Heart right ventricle (tissue), 16 donors: ENCODE measurements around the gene ARHGEF12. TPM values are rescaled to one million over a fixed set of nuclear protein-coding genes. Genes with fewer than 3 reads are reported as not detected.

Source experiments
- ATAC-seq, 8 donors: fragments of 200-7000 bp; cut with Tn5 transposase; one replicate each; pipeline ENCODE4 v1.9.1; 2020; ENCODE audit warnings: mild to moderate bottlenecking in 8 of 8, moderate library complexity in 8 of 8, moderate number of reproducible peaks in 1 of 8
- DNase-seq, 2 donors: peaks; one replicate each; pipeline ENCODE4 v3.0.0-alpha.2; 2020
- H3K27ac ChIP-seq, 10 donors: fragments of 200-600 bp; sonication (generic) in 2 of 10; one replicate each; pipeline versions ENCODE4 v1.5.0 to v1.8.0; 2020 to 2022; ENCODE audit warnings: mild to moderate bottlenecking in 3 of 10
- H3K27me3 ChIP-seq, 7 donors: fragments of 200-600 bp; one replicate each; pipeline ENCODE4 v1.8.0; 2021 to 2022; ENCODE audit warnings: mild to moderate bottlenecking in 2 of 7
- H3K36me3 ChIP-seq, 9 donors: fragments of 200-600 bp; sonication (generic) in 1 of 9; one replicate each; pipeline versions ENCODE4 v1.5.0 to v1.8.0; 2020 to 2022; ENCODE audit warnings: mild to moderate bottlenecking in 2 of 9
- H3K4me1 ChIP-seq, 9 donors: fragments of 200-600 bp; sonication (generic) in 1 of 9; one replicate each; pipeline versions ENCODE4 v1.5.0 to v1.8.0; 2020 to 2022; ENCODE audit warnings: mild to moderate bottlenecking in 4 of 9
- H3K4me3 ChIP-seq, 10 donors: fragments of 200-600 bp; sonication (generic) in 2 of 10; one replicate each; pipeline versions ENCODE4 v1.5.0 to v1.8.0; 2020 to 2022; ENCODE audit warnings: mild to moderate bottlenecking in 7 of 10, moderate library complexity in 2 of 10
- H3K9me3 ChIP-seq, 11 donors: fragments of 200-600 bp in 10 of 11; sonication (generic) in 2 of 11; one replicate each; pipeline versions ENCODE4 v1.5.0 to v1.8.0; 2013 to 2022; ENCODE audit warnings: mild to moderate bottlenecking in 2 of 11, control low read depth in 1 of 11, moderate library complexity in 1 of 11
- CTCF ChIP-seq, 9 donors: fragments of 200-600 bp; sonication (generic) in 2 of 9; IDR thresholded peaks; one replicate each; pipeline versions ENCODE4 v1.5.0 to v1.8.0; 2021 to 2022; ENCODE audit warnings: antibody characterized with exemption in 9 of 9, mild to moderate bottlenecking in 5 of 9, moderate library complexity in 1 of 9
- WGBS, 2 donors: extraction: QIAGEN DNeasy Blood & Tissue Kit; methylation state at CpG; one replicate each; pipeline ENCODE4 v1.1.7; 2013; ENCODE audit warnings: inconsistent platforms in 1 of 2; 5-methylcytosine and 5-hydroxymethylcytosine counted together
- intact Hi-C, 10 donors: fragments of 100-400 bp; cut with DNase I; formaldehyde crosslinking; loops; one replicate each; pipeline versions ENCODE4 v1.11.1 to v1.14.2; 2022
- polyA plus RNA-seq, 2 donors: library from polyadenylated mRNA; stranded (reverse); fragments of 200-250 nt; gene quantifications; one replicate each; pipeline ENCODE4 v1.2.3, GENCODE V29; 2013
- total RNA-seq, 10 donors: library from RNA; stranded (reverse); fragmentation: NEBNext Ultra II Directional in 3 of 10; extraction: Animal tissue kit (Norgen Biotek cat#: 25700) in 3 of 10; gene quantifications; one replicate each; pipeline versions ENCODE4 v1.2.1 to v1.2.4, GENCODE V29; 2021 to 2023
- donor health status: Arrhythmogenic right ventricular cardiomyopathy.
- donor health status: ischemic (EF 13 %, LVEDD 7.1; RV severe dilation, severe dysfunction).
- donor health status: healthy with polysubstance abuse.
- donor health status: DM: no; HTN: yes; CAD: no.
- donor health status: DM: no; HTN: no; CAD: no.
- donor health status: ischemic (EF 25% LVEDD 6.9; RV normal size, moderate dysfunction).
- donor health status: ischemic (EF 25% LVEDD 5.7; RV mildly dilated, moderate dysfunction).
- donor health status: healthy.
- donor health status: DM: yes; HTN: yes; CAD: no.
- donor health status: Ischemic cardiomyopathy.
- donor health status: ischemic (EF 35%, LVEDD 5.7; RV mildly dilated, moderate dysfunction).
- donor health status: nonischemic (EF 11% LVEDD 7.7; RV severe dilation, severe dysfunction).
- donor health status: DM: yes; HTN: yes; CAD: no.
- donor health status: PGD.
- donor health status: ischemic (EF 29% LVEDD 5.4; RV normal size, mild dysfunction).
- donor health status: nonischemic (EF 23%, LVEDD 6.1; RV moderate dilation, normal function).

ARHGEF12 gene
- total and polyA plus RNA-seq, 12 donors, result 20.0 to 155 (median 110) TPM

GRCh38 chr11:120372296-120372695 lies 36.1 kb downstream of the ARHGEF12 start:
- DNase-seq (no peak), ATAC-seq (no peak)
- no peak for TF ChIP-seq CTCF (IDR thresholded peaks at IDR 0.05)
- no peaks in the 10 kb centered on the region for H3K36me3 ChIP-seq
- H3K4me3 ChIP-seq, result no peak overlapping the region
- intact Hi-C loops, result no loop called here
- no peaks in the 10 kb centered on the region for H3K9me3 ChIP-seq
- H3K4me1 ChIP-seq, result peaks cover 3 to 80% (median 52%) of the 10 kb centered on the region in 9 donors
- H3K27ac ChIP-seq, result peak overlapping the region in 3 of 10 donors; percentile 17 to 31 (median 22)
- peaks cover 0 to 18% (median 0%) of the 10 kb centered on the region in 7 donors for H3K27me3 ChIP-seq

- DNase-seq (no peak), ATAC-seq (peak in 5 of 8 donors; percentile 29 to 78 (median 44))
- Histone ChIP-seq H3K36me3 (no peaks in the 10 kb centered on the region), H3K4me1 (peaks cover 3 to 83% (median 56%) of the 10 kb centered on the region in 9 donors), H3K4me3 (no peak overlapping the region), H3K9me3 (peaks cover 0 to 16% (median 0%) of the 10 kb centered on the region in 11 donors), H3K27me3 (peaks cover 0 to 8% (median 0%) of the 10 kb centered on the region in 7 donors), H3K27ac (peak overlapping the region in 6 of 10 donors; percentile 2 to 57 (median 10))
- 57 to 66% methylated on average over 3 of the region's 3 CpGs for WGBS, 2 donors
- intact Hi-C loops, result loop anchor here in 2 of 10 donors (5.0 kb wide), 2 partner anchors 33 to 38 kb away; partner anchors contain the start of gene ARHGEF12 (in 1 of the 2)
- no peak for TF ChIP-seq CTCF (IDR thresholded peaks at IDR 0.05)
These were observed 38.9 kb downstream of the ARHGEF12 start for GRCh38 chr11:120375076-120375475.

- Histone ChIP-seq H3K27me3 (peaks cover 0 to 5% (median 0%) of the 10 kb centered on the region in 7 donors), H3K36me3 (no peaks in the 10 kb centered on the region), H3K9me3 (peaks cover 0 to 16% (median 0%) of the 10 kb centered on the region in 11 donors), H3K4me1 (peaks cover 3 to 83% (median 58%) of the 10 kb centered on the region in 9 donors), H3K27ac (peak overlapping the region in 7 of 10 donors; percentile 8 to 57 (median 38)), H3K4me3 (no peak overlapping the region)
- no peak for TF ChIP-seq CTCF (IDR thresholded peaks at IDR 0.05)
- ATAC-seq (peak in 4 of 8 donors; percentile 29 to 51 (median 40)), DNase-seq (no peak)
- intact Hi-C loops, result loop anchor here in 2 of 10 donors (5.0 kb wide), 2 partner anchors 34 to 39 kb away; partner anchors contain the start of gene ARHGEF12 (in 1 of the 2)
- WGBS, 2 donors, result 53 to 58% methylated on average over 6 of the region's 6 CpGs
These were observed 40.5 kb downstream of the ARHGEF12 start for GRCh38 chr11:120376547-120377182.

GRCh38 chr11:120378474-120378873 lies 42.3 kb downstream of the ARHGEF12 start:
- Histone ChIP-seq H3K27me3 (peaks cover 0 to 5% (median 0%) of the 10 kb centered on the region in 7 donors), H3K4me1 (peaks cover 0 to 84% (median 54%) of the 10 kb centered on the region in 9 donors), H3K9me3 (peaks cover 0 to 18% (median 0%) of the 10 kb centered on the region in 11 donors), H3K4me3 (no peak overlapping the region), H3K36me3 (no peaks in the 10 kb centered on the region), H3K27ac (no peak overlapping the region)
- WGBS, 2 donors, result 77 to 97% methylated on average over 3 of the region's 3 CpGs
- intact Hi-C loops, result loop anchor here in 2 of 10 donors (5.0 kb wide), 2 partner anchors 36 to 41 kb away; partner anchors contain the start of gene ARHGEF12 (in 1 of the 2)
- no peak for TF ChIP-seq CTCF (IDR thresholded peaks at IDR 0.05)
- DNase-seq, result no peak
- ATAC-seq, result no peak
